Effector memory CD4-positive, alpha-beta T cell (primary cell): ENCODE measurements around the gene TTC13.

Experiments used
- DNase-seq, 3 donors: peaks; one replicate each; pipeline ENCODE4 v3.0.0-alpha.2; 2020
- H3K27ac ChIP-seq: 2 replicates; pipeline ENCODE4 v1.7.0; 2013; ENCODE audit warnings: mild to moderate bottlenecking, low read length, moderate library complexity; ENCODE audit not compliant: insufficient read depth, poor library complexity, severe bottlenecking
- H3K27me3 ChIP-seq: replicated peaks from 2 replicates; pipeline ENCODE4 v1.7.0; 2013; ENCODE audit warnings: mild to moderate bottlenecking, low read length; ENCODE audit not compliant: insufficient read depth, control insufficient read depth, poor library complexity, severe bottlenecking
- H3K36me3 ChIP-seq: 2 replicates; pipeline ENCODE4 v1.7.0; 2013; ENCODE audit warnings: mild to moderate bottlenecking, low read length, moderate library complexity; ENCODE audit not compliant: control insufficient read depth, insufficient read depth
- H3K4me1 ChIP-seq: 2 replicates; pipeline ENCODE4 v1.7.0; 2013; ENCODE audit warnings: low read length, mild to moderate bottlenecking; ENCODE audit not compliant: control insufficient read depth, insufficient read depth, poor library complexity, severe bottlenecking
- H3K4me3 ChIP-seq: 2 replicates; pipeline ENCODE4 v1.7.0; 2013; ENCODE audit warnings: low read length, low read depth, mild to moderate bottlenecking; ENCODE audit not compliant: insufficient read depth, poor library complexity, severe bottlenecking
- H3K9me3 ChIP-seq: 2 replicates; pipeline ENCODE4 v1.7.0; 2013; ENCODE audit warnings: mild to moderate bottlenecking, low read length, moderate library complexity; ENCODE audit not compliant: control insufficient read depth

Gene TTC13

DNA sequence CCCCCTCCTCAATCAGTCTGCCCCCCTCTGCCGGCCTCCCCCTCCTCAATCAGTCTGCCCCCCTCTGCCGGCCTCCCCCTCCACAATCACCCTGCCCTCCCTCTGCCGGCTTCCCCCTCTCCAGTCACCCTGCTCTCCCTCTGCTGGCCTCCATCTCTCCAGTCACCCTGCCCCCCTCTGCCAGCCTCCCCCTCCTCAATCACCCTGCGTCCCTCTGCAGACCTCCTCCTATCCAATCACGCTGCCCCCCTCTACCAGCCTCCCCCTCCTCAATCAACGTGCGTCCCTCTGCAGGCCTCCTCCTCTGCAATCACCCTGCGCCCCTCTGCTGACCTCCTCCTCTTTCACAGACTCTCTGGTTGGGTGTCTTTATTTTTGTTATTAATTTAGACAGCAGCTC is 98.9 kb downstream of the TTC13 start:
- Histone ChIP-seq H3K36me3 (no peaks in the 10 kb centered on the region), H3K4me3 (no peak overlapping the region), H3K27ac (no peak overlapping the region), H3K4me1 (no peaks in the 10 kb centered on the region), H3K27me3 (no peaks in the 10 kb centered on the region), H3K9me3 (no peaks in the 10 kb centered on the region)
- DNase-seq, result no peak

DNA sequence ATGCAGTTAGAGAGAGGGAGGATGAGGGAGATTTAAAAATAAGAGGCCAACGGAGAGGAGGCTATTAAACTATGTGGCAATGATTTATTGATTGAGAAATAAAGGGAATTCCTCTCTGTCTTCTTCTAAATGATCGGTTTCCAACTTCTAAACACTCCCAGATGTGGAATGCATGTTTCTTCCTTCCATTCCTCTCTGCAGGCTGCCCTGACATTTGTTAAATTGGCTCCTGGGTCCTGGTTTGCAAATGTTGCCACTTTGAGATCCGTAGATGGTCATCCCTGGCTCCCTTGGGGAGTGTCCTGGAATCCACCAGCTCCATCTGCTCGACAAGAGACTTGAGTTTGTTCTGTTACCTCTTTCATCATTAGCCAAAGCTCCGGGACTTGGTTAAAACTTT is 100.1 kb downstream of the TTC13 start:
- no peak for DNase-seq
- Histone ChIP-seq H3K9me3 (no peaks in the 10 kb centered on the region), H3K27me3 (no peaks in the 10 kb centered on the region), H3K27ac (no peak overlapping the region), H3K4me3 (no peak overlapping the region), H3K36me3 (no peaks in the 10 kb centered on the region), H3K4me1 (no peaks in the 10 kb centered on the region)

DNA sequence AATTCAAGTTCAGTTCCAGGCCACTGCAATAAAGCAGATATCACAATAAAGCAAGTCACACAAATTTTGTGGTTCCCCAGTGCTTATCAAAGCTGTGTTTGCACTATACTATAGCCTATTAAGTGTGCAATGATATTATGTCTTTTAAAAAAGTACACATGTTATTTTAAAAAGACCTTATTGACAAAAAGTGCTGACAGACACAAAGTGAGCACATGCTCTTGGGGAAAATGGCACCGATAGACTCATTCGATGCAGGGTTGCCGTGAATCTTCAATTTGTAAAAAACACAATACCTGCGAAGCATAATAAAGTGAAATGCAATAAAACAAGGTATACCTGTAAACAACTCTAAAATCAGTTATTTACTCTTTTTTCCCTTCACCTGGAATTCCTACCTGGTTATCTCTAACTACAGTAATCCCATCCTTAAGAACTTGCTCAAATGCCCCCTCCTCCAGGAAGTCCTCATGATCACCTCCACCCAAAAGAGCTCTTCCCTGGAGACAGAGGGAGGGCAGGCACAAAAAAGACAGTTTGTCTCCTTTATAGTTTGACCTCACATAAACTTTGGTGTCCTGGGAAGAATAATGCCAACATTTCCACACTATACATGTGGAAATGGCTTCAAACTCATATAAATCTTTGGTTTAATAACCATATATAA is 100.6 kb downstream of the TTC13 start:
- Histone ChIP-seq H3K27ac (no peak overlapping the region), H3K4me1 (no peaks in the 10 kb centered on the region), H3K9me3 (no peaks in the 10 kb centered on the region), H3K27me3 (no peaks in the 10 kb centered on the region), H3K4me3 (no peak overlapping the region), H3K36me3 (no peaks in the 10 kb centered on the region)
- DNase-seq, result no peak

DNA sequence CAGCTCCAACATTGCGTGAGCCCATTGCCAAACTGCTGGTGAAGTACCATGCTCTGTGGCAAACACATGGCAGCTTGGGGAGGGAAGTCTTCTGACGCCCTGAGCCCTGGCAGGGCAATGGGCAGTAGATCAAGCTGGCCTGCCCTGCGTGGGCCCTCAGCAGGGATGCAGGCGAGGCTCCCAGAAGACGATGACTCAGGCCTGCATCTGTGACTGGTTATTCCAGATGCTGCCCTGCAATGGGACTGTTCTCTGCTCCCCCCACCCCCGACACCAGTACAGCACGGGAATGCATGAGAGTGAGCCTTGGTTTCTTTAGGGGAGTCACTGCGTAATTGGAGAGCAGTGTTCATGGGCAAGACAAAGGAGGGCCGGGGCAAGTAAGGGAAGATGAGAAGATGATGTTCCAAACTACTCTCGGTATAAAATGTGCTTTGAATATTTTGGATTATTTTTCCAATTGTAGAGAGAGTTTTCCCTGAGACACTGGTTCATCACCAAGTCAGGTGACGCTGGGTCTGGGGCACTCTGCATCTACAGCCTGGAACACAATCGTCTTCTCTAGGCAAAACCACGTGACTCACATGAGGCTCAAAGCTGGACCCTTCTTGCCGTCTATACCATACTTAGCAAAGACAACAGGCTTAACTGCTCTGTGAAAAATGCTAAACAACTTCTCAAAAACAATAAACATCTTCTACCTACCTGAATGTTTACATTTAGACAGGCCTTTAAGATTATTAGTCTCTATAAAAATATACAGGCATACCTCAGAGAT is 101.3 kb downstream of the TTC13 start:
- no peaks in the 10 kb centered on the region for H3K4me1 ChIP-seq
- H3K9me3 ChIP-seq, result no peaks in the 10 kb centered on the region
- no peak overlapping the region for H3K4me3 ChIP-seq
- no peak for DNase-seq
- no peak overlapping the region for H3K27ac ChIP-seq
- no peaks in the 10 kb centered on the region for H3K27me3 ChIP-seq
- H3K36me3 ChIP-seq, result no peaks in the 10 kb centered on the region

DNA sequence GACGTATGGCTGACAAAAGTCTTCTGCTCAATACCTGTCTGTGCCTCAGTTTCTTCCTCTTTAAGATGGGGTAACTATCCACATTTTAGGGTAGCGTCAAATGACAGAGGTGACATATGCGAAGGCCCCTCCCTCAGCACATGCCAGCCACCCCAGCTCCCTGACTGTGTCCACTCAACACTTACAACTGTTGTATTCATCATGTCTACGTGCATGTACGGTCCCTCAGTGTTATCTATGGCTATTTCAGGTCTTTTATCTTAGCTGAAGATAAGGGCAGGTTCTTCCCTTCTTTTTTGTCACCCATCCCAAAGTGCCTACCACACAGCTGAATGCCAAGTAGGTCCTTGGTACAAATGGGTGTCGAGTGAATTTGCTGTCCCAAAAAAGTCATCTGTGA is 102.0 kb downstream of the TTC13 start:
- no peak overlapping the region for H3K27ac ChIP-seq
- no peaks in the 10 kb centered on the region for H3K9me3 ChIP-seq
- no peaks in the 10 kb centered on the region for H3K36me3 ChIP-seq
- H3K4me3 ChIP-seq, result no peak overlapping the region
- no peaks in the 10 kb centered on the region for H3K27me3 ChIP-seq
- no peak for DNase-seq
- no peaks in the 10 kb centered on the region for H3K4me1 ChIP-seq

DNA sequence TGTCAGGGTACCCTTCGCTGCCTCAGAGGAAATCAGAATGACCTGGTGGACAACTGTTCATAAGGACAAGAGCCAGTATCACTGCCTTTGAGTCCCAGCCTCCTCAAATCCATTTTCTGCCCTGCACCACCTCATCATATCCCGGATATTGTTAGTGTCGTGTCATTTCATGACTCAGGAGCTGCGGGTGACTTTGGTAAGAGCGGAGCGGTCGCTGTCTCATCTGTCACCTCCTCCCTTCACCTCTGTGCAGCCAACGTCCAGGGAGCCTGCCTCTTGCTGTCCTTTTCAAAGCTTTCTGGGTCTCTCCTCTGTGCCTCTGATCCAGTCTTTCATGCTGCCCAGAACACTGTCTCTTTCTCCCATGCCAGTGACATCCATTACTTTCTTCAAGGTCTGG is 103.3 kb downstream of the TTC13 start:
- DNase-seq, result no peak
- Histone ChIP-seq H3K9me3 (no peaks in the 10 kb centered on the region), H3K36me3 (no peaks in the 10 kb centered on the region), H3K4me3 (no peak overlapping the region), H3K27ac (no peak overlapping the region), H3K27me3 (no peaks in the 10 kb centered on the region), H3K4me1 (no peaks in the 10 kb centered on the region)

DNA sequence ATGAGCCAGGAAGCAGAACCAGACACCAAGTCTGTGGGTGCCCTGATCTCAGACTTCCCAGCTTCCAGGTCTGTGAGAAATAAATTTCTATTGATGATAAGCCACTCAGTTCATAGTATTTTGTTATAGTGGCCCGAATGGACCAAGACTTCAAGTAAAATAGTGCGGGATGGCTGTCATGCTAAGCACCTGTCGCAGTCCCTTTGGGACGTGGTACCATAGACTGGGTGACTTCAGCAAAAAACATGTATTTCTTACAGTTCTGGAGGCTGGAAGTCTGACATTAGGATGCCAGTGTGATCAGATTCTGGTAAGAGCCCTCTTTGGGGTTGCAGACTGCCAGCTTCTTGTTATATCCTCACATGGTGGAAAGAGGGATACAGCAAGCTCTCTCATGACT is 107.7 kb downstream of the TTC13 start:
- Histone ChIP-seq H3K27ac (no peak overlapping the region), H3K4me3 (no peak overlapping the region), H3K36me3 (no peaks in the 10 kb centered on the region), H3K9me3 (no peaks in the 10 kb centered on the region), H3K27me3 (no peaks in the 10 kb centered on the region), H3K4me1 (peaks cover 7% of the 10 kb centered on the region)
- DNase-seq, result no peak

DNA sequence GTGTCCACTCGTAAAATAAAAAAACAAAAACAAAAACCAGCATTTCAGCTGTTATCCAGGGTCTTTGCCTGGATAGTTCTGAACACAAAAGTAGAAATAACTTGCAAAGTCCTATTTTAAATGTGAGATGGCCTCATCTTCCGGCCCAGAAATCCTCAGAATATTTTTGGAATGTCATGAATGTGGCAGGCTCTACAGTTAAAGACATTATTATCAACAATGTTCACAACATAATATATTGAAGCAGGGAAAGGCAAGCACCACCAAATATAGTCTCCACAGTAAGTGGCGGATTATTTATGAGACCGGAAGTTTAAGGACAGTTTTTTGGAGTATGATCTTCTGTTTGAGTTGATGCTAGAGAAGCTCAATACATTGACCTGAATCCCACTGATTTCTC is 109.2 kb downstream of the TTC13 start:
- Histone ChIP-seq H3K27ac (no peak overlapping the region), H3K36me3 (no peaks in the 10 kb centered on the region), H3K27me3 (no peaks in the 10 kb centered on the region), H3K4me1 (peaks cover 7% of the 10 kb centered on the region), H3K4me3 (no peak overlapping the region), H3K9me3 (no peaks in the 10 kb centered on the region)
- DNase-seq, result no peak

DNA sequence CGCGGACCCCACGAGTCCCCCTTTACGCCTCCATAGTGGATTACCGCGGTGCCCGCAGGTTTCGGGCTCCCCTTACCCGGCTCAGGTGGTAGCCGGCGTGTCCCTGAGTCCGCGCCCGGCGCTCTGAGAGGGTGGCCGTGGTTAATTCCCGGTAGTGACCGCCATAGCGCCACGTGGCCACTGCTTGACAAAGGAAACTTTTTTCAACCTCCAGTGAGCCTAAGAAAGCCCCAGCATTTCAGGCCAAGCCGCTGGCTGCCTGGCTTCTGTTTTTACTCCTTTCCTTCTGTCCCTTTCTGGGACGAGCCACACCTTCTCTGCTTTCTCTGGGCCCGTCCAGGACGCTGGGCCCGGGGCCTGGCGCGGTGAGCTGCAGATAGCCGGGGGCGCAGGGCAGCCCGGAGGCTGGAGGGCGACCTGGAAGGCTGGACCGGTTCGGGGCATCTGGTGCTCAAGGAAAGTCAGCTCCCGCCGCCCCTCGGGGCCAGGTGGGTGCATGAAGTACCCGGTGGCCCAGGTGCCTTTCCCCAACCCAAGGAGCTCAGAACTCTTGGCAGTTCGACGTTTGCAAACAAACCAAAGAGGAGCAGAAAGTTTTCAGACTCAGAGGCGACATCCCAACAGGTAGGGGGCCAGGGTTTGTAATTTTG is 109.8 kb downstream of the TTC13 start:
- Histone ChIP-seq H3K36me3 (no peaks in the 10 kb centered on the region), H3K27ac (no peak overlapping the region), H3K9me3 (no peaks in the 10 kb centered on the region), H3K4me3 (peak overlapping the region; percentile 54), H3K4me1 (peaks cover 7% of the 10 kb centered on the region), H3K27me3 (no peaks in the 10 kb centered on the region)
- no peak for DNase-seq
